Astrocyte (in vitro differentiated cells and primary cell): ENCODE results near the gene ZNF385C. TPM values are rescaled to one million over a fixed set of nuclear protein-coding genes. Genes with fewer than 3 reads are reported as not detected.

Source experiments
- DNase-seq: peaks from one replicate; pipeline ENCODE4 v3.0.0-alpha.2; 2010; ENCODE audit warnings: low read depth
- FAIRE-seq: peaks from 2 replicates; lab custom pipeline; 2011; peaks lifted over from hg19 to GRCh38; lab: Jason Lieb, UNC
- H2AFZ ChIP-seq: 2 replicates; pipeline ENCODE4 v1.6.0; 2012; ENCODE audit warnings: low read depth, low read length, inconsistent platforms
- H3K27ac ChIP-seq: 2 replicates; pipeline ENCODE4 v1.5.1; 2011; ENCODE audit warnings: low read depth, low read length, inconsistent platforms
- H3K27me3 ChIP-seq: 2 replicates; pipeline ENCODE4 v1.6.0; 2011; ENCODE audit warnings: low read length, inconsistent platforms; ENCODE audit not compliant: insufficient read depth
- H3K36me3 ChIP-seq: 2 replicates; pipeline ENCODE4 v1.5.1; 2011; ENCODE audit warnings: low read length, inconsistent platforms; ENCODE audit not compliant: insufficient read depth
- H3K4me1 ChIP-seq: 2 replicates; pipeline ENCODE4 v1.5.1; 2011; ENCODE audit warnings: low read length, inconsistent platforms; ENCODE audit not compliant: insufficient read depth
- H3K4me2 ChIP-seq: 2 replicates; pipeline ENCODE4 v1.6.0; 2012; ENCODE audit warnings: low read length, inconsistent platforms
- H3K4me3 ChIP-seq: 2 replicates; pipeline ENCODE4 v1.5.1; 2011; ENCODE audit warnings: low read depth, mild to moderate bottlenecking, low read length, inconsistent platforms; ENCODE audit not compliant: insufficient read depth
- H3K79me2 ChIP-seq: 2 replicates; pipeline ENCODE4 v1.6.0; 2012; ENCODE audit warnings: mild to moderate bottlenecking, low read length, inconsistent platforms; ENCODE audit not compliant: insufficient read depth
- H3K9ac ChIP-seq: 2 replicates; pipeline ENCODE4 v1.6.0; 2012; ENCODE audit warnings: mild to moderate bottlenecking, low read length, inconsistent platforms
- H3K9me3 ChIP-seq: 2 replicates; pipeline ENCODE4 v1.5.1; 2012; ENCODE audit warnings: low read depth, mild to moderate bottlenecking, low read length, inconsistent platforms; ENCODE audit not compliant: insufficient read depth
- H4K20me1 ChIP-seq: 2 replicates; pipeline ENCODE4 v1.6.0; 2012; ENCODE audit warnings: low read length, inconsistent platforms; ENCODE audit not compliant: insufficient read depth
- H3K27ac Mint-ChIP-seq: one replicate; pipeline ENCODE4 v1.8.0; 2021; ENCODE audit warnings: mild to moderate bottlenecking, mixed read lengths; ENCODE audit not compliant: unreplicated experiment
- H3K27me3 Mint-ChIP-seq: one replicate; pipeline ENCODE4 v1.8.0; 2021; ENCODE audit warnings: low read depth, mixed read lengths; ENCODE audit not compliant: unreplicated experiment
- H3K36me3 Mint-ChIP-seq: one replicate; pipeline ENCODE4 v1.8.0; 2021; ENCODE audit warnings: low read depth, mixed read lengths; ENCODE audit not compliant: unreplicated experiment
- H3K4me1 Mint-ChIP-seq: one replicate; pipeline ENCODE4 v1.8.0; 2021; ENCODE audit warnings: low read depth, mixed read lengths; ENCODE audit not compliant: unreplicated experiment
- H3K4me3 Mint-ChIP-seq: one replicate; pipeline ENCODE4 v1.8.0; 2021; ENCODE audit warnings: mild to moderate bottlenecking, moderate library complexity, mixed read lengths; ENCODE audit not compliant: unreplicated experiment
- H3K9me3 Mint-ChIP-seq: one replicate; pipeline ENCODE4 v1.8.0; 2021; ENCODE audit warnings: mild to moderate bottlenecking, mixed read lengths; ENCODE audit not compliant: unreplicated experiment
- EZH2 ChIP-seq: IDR thresholded peaks from 2 replicates; pipeline ENCODE4 v1.6.1; 2012; ENCODE audit warnings: mild to moderate bottlenecking, low read length, inconsistent platforms; ENCODE audit not compliant: insufficient read depth
- total RNA-seq: library from RNA; stranded (reverse); gene quantifications from 2 replicates; pipeline ENCODE4 v1.2.1, GENCODE V29; 2021
- TF ChIP-seq, protein P1 (sequence below): IDR thresholded peaks from 2 replicates; pipeline ENCODE4 v1.5.1; 2011; ENCODE audit warnings: low read depth, mild to moderate bottlenecking, inconsistent platforms, low read length, moderate library complexity; ENCODE audit not compliant: insufficient read depth

Gene ZNF385C
- total RNA-seq, 1 donor from 2014 or later, result 0.39 TPM

DNA sequence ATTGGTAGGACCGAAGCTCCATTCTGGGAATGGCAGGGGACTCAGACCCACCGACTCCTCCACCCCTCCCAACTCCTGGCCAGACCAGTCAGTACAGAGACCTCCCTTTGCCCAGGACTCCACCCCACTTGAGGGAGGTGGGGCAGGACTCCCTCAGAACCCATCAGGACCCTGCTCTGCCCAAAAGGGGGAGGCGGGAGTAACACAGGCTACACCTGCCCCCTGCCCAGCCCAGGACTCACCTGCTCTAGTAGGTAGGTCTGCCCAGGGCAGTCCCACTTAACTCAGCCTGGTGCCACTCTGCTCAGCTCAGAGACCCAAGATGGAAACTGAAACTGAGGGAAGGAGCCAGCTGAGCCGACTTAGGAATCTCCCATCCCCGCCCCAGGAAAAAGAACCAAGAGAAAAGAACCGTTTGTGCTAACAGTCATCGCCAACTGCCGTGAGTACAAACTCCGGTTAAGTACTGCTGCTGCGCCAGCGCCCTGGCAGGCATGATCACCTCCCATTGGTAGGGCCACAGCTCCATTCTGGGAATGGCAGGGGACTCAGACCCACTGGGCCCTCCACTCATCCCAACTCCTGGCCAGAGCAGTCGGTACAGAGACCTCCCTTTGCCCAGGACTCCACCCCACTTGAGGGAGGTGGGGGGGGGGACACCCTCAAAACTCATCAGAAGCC is 13.7 kb upstream of the ZNF385C start:
- Mint-ChIP-seq H3K27ac (peak overlapping the region; percentile 80), H3K9me3 (peaks cover 2% of the 10 kb centered on the region), H3K27me3 (peaks cover 7% of the 10 kb centered on the region), H3K4me3 (peak overlapping the region; percentile 40), H3K4me1 (peaks cover 3% of the 10 kb centered on the region), H3K36me3 (peaks cover 4% of the 10 kb centered on the region)
- H3K9ac ChIP-seq, result peak overlapping the region; percentile 1
- DNase-seq (no peak), FAIRE-seq (no peak)
- H3K4me3 ChIP-seq, result no peak overlapping the region
- H4K20me1 ChIP-seq, result no peaks in the 10 kb centered on the region
- no peaks in the 10 kb centered on the region for H3K27me3 ChIP-seq
- H3K79me2 ChIP-seq, result no peaks in the 10 kb centered on the region
- H3K4me2 ChIP-seq, result peak overlapping the region; percentile 64
- no peaks in the 10 kb centered on the region for H3K9me3 ChIP-seq
- no peaks in the 10 kb centered on the region for H3K4me1 ChIP-seq
- H3K27ac ChIP-seq, result no peak overlapping the region
- TF ChIP-seq, protein P1, sequence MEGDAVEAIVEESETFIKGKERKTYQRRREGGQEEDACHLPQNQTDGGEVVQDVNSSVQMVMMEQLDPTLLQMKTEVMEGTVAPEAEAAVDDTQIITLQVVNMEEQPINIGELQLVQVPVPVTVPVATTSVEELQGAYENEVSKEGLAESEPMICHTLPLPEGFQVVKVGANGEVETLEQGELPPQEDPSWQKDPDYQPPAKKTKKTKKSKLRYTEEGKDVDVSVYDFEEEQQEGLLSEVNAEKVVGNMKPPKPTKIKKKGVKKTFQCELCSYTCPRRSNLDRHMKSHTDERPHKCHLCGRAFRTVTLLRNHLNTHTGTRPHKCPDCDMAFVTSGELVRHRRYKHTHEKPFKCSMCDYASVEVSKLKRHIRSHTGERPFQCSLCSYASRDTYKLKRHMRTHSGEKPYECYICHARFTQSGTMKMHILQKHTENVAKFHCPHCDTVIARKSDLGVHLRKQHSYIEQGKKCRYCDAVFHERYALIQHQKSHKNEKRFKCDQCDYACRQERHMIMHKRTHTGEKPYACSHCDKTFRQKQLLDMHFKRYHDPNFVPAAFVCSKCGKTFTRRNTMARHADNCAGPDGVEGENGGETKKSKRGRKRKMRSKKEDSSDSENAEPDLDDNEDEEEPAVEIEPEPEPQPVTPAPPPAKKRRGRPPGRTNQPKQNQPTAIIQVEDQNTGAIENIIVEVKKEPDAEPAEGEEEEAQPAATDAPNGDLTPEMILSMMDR, result no peak
- TF ChIP-seq EZH2, result no peak
- no peak overlapping the region for H2AFZ ChIP-seq
- no peaks in the 10 kb centered on the region for H3K36me3 ChIP-seq

DNA sequence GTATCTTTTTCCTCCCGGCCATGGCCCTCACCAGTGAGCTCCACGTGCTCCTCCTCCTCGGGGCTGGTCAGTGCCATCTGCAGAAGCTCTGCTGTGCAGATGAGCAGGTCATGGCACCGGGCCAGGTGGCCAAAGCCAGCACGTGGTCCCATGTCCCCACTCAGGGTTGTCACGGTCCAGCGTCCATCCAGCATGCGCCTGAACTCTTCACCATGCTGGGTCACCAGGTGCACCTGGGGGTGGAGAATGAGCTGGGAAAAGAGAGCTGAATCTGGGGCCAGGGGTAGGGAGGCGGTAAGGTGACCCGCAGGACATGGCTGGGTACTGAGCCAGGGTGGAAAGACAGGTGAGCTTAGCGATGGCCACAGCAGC is 13.0 kb upstream of the ZNF385C start:
- no peak overlapping the region for H2AFZ ChIP-seq
- no peaks in the 10 kb centered on the region for H3K9me3 ChIP-seq
- H3K36me3 Mint-ChIP-seq, result peaks cover 4% of the 10 kb centered on the region
- TF ChIP-seq, protein P1, result no peak
- no peaks in the 10 kb centered on the region for H3K4me1 ChIP-seq
- H3K27ac ChIP-seq, result no peak overlapping the region
- no peak overlapping the region for H3K4me2 ChIP-seq
- DNase-seq, result no peak
- H3K27me3 Mint-ChIP-seq, result peaks cover 12% of the 10 kb centered on the region
- no peaks in the 10 kb centered on the region for H3K36me3 ChIP-seq
- H3K9me3 Mint-ChIP-seq, result peaks cover 2% of the 10 kb centered on the region
- peaks cover 3% of the 10 kb centered on the region for H3K4me1 Mint-ChIP-seq
- H3K27me3 ChIP-seq, result no peaks in the 10 kb centered on the region
- no peak overlapping the region for H3K4me3 Mint-ChIP-seq
- H4K20me1 ChIP-seq, result no peaks in the 10 kb centered on the region
- no peak overlapping the region for H3K9ac ChIP-seq
- no peaks in the 10 kb centered on the region for H3K79me2 ChIP-seq
- no peak overlapping the region for H3K27ac Mint-ChIP-seq
- H3K4me3 ChIP-seq, result no peak overlapping the region
- no peak for FAIRE-seq
